Colonic mucosa (tissue), 4 donors: ENCODE measurements around the gene PFKFB2. TPM values are rescaled to one million over a fixed set of nuclear protein-coding genes. Genes with fewer than 3 reads are reported as not detected.

ENCODE experiments used
- DNase-seq: peaks from one replicate; pipeline ENCODE4 v3.0.0-alpha.2; 2020
- H3K27ac ChIP-seq: fragments of 200-600 bp; one replicate; pipeline ENCODE4 v1.8.0; 2021
- H3K27me3 ChIP-seq: fragments of 200-600 bp; one replicate; pipeline ENCODE4 v1.8.0; 2021
- H3K36me3 ChIP-seq: fragments of 200-600 bp; one replicate; pipeline ENCODE4 v1.8.0; 2021
- H3K4me1 ChIP-seq: fragments of 200-600 bp; one replicate; pipeline ENCODE4 v1.8.0; 2021; ENCODE audit warnings: mild to moderate bottlenecking
- H3K4me3 ChIP-seq: fragments of 200-600 bp; one replicate; pipeline ENCODE4 v1.8.0; 2021
- H3K9ac ChIP-seq, 2 donors: one replicate each; pipeline ENCODE4 v1.7.0; 2013; ENCODE audit warnings: control low read depth in 2 of 2, low read depth in 2 of 2, low read length in 2 of 2
- H3K9me3 ChIP-seq: fragments of 200-600 bp; one replicate; pipeline ENCODE4 v1.8.0; 2021
- intact Hi-C: fragments of 100-400 bp; cut with DNase I; formaldehyde crosslinking; loops from one replicate; pipeline ENCODE4 v1.14.1; 2022
- total RNA-seq, 2 donors: library from RNA; stranded (reverse); fragmentation: NEBNext Ultra II Directional in 1 of 2; extraction: Animal tissue kit (Norgen Biotek cat#: 25700) in 1 of 2; gene quantifications; one replicate each; pipeline ENCODE4 v1.2.1, GENCODE V29; 2021
- TF ChIP-seq, protein P1 (sequence below): fragments of 200-600 bp; IDR thresholded peaks from one replicate; pipeline ENCODE4 v1.8.0; 2022; ENCODE audit warnings: antibody characterized with exemption, mild to moderate bottlenecking
- donor health status: healthy.
- donor health status: DM: no; HTN: no; CAD: no.
- donor health status: DM: no; HTN: no; CAD: no.

Gene PFKFB2
- total RNA-seq, 2 donors from 2014 or later, result 52.1 to 88.5 TPM

DNA sequence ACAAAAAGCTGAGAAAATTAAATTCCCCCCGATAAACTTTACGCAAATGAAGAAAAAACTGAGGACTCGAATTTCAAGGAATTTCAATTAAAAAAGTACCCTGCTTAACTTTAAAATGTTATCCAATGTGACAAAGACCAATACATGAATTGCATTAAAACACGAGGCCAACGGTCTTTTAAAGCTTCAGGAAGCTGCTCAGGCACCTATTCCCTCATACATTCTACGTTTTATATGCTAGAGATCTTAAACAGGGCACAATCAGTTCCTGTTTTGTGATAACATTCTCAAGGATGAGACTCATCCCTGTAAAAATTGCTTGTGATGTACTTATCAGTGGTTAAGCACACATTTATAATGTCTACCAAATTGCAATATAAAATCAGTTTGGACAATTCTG, 5.0 kb upstream of the PFKFB2 start:
- Histone ChIP-seq H3K36me3 (peaks cover 7% of the 10 kb centered on the region), H3K9ac (no peak overlapping the region), H3K27ac (no peak overlapping the region), H3K27me3 (no peaks in the 10 kb centered on the region), H3K9me3 (no peaks in the 10 kb centered on the region), H3K4me3 (no peak overlapping the region), H3K4me1 (peaks cover 21% of the 10 kb centered on the region)
- intact Hi-C loops, result no loop called here
- DNase-seq, result no peak
- TF ChIP-seq, protein P1, sequence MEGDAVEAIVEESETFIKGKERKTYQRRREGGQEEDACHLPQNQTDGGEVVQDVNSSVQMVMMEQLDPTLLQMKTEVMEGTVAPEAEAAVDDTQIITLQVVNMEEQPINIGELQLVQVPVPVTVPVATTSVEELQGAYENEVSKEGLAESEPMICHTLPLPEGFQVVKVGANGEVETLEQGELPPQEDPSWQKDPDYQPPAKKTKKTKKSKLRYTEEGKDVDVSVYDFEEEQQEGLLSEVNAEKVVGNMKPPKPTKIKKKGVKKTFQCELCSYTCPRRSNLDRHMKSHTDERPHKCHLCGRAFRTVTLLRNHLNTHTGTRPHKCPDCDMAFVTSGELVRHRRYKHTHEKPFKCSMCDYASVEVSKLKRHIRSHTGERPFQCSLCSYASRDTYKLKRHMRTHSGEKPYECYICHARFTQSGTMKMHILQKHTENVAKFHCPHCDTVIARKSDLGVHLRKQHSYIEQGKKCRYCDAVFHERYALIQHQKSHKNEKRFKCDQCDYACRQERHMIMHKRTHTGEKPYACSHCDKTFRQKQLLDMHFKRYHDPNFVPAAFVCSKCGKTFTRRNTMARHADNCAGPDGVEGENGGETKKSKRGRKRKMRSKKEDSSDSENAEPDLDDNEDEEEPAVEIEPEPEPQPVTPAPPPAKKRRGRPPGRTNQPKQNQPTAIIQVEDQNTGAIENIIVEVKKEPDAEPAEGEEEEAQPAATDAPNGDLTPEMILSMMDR, result no peak

DNA sequence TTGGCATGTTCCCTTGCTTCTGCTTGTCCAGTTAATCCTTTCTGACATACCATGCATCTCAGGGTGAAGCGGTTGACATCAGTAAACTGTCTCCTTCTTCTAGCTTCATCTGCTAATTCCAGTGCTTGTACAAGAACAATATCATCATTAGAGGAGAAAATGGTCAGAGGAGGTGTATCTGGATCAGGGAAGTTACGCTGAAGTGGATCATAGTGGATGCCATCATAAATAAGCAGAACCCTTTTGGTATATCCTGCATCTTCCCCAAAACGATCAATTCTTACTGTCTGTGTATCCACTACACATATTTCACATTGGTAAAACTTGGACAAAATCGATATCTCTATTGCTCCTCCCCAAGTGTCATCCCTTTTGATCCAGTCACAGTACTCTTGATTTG, 4.0 kb upstream of the PFKFB2 start:
- intact Hi-C loops, result no loop called here
- no peaks in the 10 kb centered on the region for H3K9me3 ChIP-seq
- no peak for DNase-seq
- H3K27me3 ChIP-seq, result no peaks in the 10 kb centered on the region
- H3K27ac ChIP-seq, result no peak overlapping the region
- H3K4me3 ChIP-seq, result no peak overlapping the region
- peaks cover 21% of the 10 kb centered on the region for H3K4me1 ChIP-seq
- peaks cover 7% of the 10 kb centered on the region for H3K36me3 ChIP-seq
- TF ChIP-seq, protein P1, result no peak
- no peak overlapping the region for H3K9ac ChIP-seq

DNA sequence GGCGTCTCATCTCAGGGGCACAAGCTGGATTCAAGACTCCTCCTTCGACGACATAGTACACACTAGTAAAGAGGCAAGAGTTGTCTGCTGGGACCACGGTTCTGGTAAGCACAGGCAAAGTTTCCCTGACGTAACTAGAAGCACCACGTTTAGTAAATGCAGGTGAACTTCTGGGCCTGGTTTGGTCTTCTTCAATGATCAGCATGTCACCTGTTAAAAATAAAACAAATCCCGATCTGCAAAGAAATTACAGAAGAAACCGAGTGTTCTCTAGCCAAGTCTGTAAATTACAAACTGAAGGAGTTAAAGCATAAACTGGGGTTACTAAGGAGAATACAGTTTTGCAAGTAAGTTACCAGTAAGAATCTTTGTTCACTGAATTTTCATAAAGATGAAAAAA, 3.6 kb upstream of the PFKFB2 start:
- intact Hi-C loops, result no loop called here
- no peaks in the 10 kb centered on the region for H3K27me3 ChIP-seq
- H3K36me3 ChIP-seq, result peaks cover 7% of the 10 kb centered on the region
- no peaks in the 10 kb centered on the region for H3K9me3 ChIP-seq
- H3K9ac ChIP-seq, result peak overlapping the region in 1 of 2 donors; percentile 99
- TF ChIP-seq, protein P1, result no peak
- peaks cover 21% of the 10 kb centered on the region for H3K4me1 ChIP-seq
- peak overlapping the region; percentile 94 for H3K4me3 ChIP-seq
- H3K27ac ChIP-seq, result peak overlapping the region; percentile 91
- DNase-seq, result no peak

DNA sequence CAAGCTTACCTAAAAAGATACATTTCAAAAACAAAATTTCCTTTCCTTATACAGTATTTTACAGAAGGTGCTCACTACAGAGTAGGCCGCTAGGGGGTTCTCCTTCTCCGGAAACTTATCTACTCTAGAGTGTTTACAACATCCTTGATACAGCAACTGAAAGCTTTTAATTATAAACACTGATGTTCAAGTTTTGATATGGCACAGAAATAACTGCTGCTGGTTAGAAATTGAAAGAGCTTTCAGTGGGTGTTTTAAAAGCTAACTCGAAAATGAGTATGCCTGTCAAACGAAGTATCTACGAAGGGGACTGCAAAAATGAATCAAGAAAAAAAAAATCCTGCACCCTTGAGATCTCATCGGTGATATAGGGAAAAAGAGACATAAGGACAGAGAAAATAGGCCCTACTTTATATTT, 3.1 kb upstream of the PFKFB2 start:
- DNase-seq, result peak; percentile 78
- TF ChIP-seq, protein P1, result peak; percentile 81

DNA sequence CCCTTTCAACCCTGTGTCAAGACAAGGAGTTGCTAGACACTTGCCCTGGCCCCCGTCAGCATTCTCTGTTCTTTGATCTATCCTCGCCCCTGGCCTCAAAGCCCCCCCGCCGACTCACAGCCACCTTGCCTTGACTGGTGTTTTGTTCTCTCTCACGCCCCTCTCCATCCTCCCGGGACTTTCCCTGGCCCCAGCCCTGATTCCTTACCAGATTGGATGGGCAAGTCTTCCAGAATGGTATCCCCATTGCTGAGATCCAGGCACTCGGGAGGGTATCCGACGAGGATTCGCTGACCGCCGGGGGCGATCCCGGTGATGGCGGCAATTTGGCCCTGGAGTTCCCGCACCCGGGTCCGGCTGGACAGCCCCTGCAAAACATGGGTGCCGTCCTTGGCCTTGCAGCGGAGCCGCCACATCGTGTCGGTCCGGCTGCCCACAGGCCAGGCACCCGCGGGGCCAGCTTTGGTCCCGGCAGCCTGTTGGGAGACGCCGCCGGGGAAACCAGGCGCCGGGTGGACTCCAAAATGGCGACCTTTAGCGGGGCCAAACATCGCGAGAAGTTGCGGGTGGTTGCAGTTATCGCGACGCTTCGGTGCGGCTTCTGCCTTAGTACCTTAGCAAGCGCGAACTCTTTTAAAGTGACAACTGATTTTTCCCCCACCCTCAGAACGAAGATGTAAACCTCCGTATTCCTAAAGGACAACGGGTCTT, 2.4 kb upstream of the PFKFB2 start:
- Histone ChIP-seq H3K9ac (peak overlapping the region; percentile 92 to 99), H3K36me3 (peaks cover 7% of the 10 kb centered on the region), H3K27me3 (no peaks in the 10 kb centered on the region), H3K4me3 (peak overlapping the region; percentile 94), H3K27ac (peak overlapping the region; percentile 91), H3K4me1 (peaks cover 19% of the 10 kb centered on the region), H3K9me3 (no peaks in the 10 kb centered on the region)
- intact Hi-C loops, result loop anchor here (1.0 kb wide), 1 partner anchor 27 kb away; no protein-coding TSS in a partner anchor
- DNase-seq, result peak; percentile 93
- TF ChIP-seq, protein P1, result no peak

More for the DNA sequence above, 3.1 kb upstream of the PFKFB2 start:
- Histone ChIP-seq H3K36me3 (peaks cover 7% of the 10 kb centered on the region), H3K4me1 (peaks cover 18% of the 10 kb centered on the region), H3K4me3 (peak overlapping the region; percentile 94), H3K9me3 (no peaks in the 10 kb centered on the region), H3K27ac (peak overlapping the region; percentile 91), H3K9ac (peak overlapping the region; percentile 92 to 99), H3K27me3 (no peaks in the 10 kb centered on the region)
- intact Hi-C loops, result loop anchor here (1.0 kb wide), 1 partner anchor 27 kb away; no protein-coding TSS in a partner anchor
